Neural progenitor cell (in vitro differentiated cells): ENCODE measurements around the gene ELOVL6.

Source experiments
- CTCF ChIP-seq: fragments of 200-600 bp; sonication (generic); IDR thresholded peaks from 2 replicates; pipeline ENCODE4 v1.5.1; 2017; ENCODE audit warnings: antibody characterized with exemption, mild to moderate bottlenecking
- EZH2 ChIP-seq: fragments of 200-600 bp; sonication (generic); IDR thresholded peaks from 2 replicates; pipeline ENCODE4 v1.6.1; 2017; ENCODE audit warnings: antibody characterized with exemption, mild to moderate bottlenecking, moderate library complexity
- EZH2phosphoT487 ChIP-seq: fragments of 200-600 bp; sonication (generic); IDR thresholded peaks from 2 replicates; pipeline ENCODE4 v1.6.1; 2017; ENCODE audit warnings: antibody characterized with exemption

- no peak for TF ChIP-seq CTCF
- no peak for TF ChIP-seq EZH2
- no peak for TF ChIP-seq EZH2phosphoT487
These were observed 8.2 kb downstream of the ELOVL6 start for GRCh38 chr4:110190249-110190648.
